Left ventricle myocardium inferior (tissue), 1 donor: ENCODE measurements around the gene TMEM202. TPM values are rescaled to one million over a fixed set of nuclear protein-coding genes. Genes with fewer than 3 reads are reported as not detected.
"Not testable (repeated sequence)": the region's sequence is repeated elsewhere in the genome, so short reads cannot be mapped to it uniquely, and the experiment has no call there.

Source experiments
- DNase-seq: peaks from one replicate; pipeline ENCODE4 v3.0.0-alpha.2; 2020
- H3K27ac ChIP-seq: fragments of 200-600 bp; replicated peaks from 2 replicates; pipeline ENCODE4 v1.8.0; 2021
- H3K27me3 ChIP-seq: fragments of 200-600 bp; 2 replicates; pipeline ENCODE4 v1.8.0; 2021; ENCODE audit warnings: low read depth
- H3K36me3 ChIP-seq: fragments of 200-600 bp; 2 replicates; pipeline ENCODE4 v1.8.0; 2021
- H3K4me1 ChIP-seq: fragments of 200-600 bp; 2 replicates; pipeline ENCODE4 v1.8.0; 2021
- H3K4me3 ChIP-seq: fragments of 200-600 bp; 2 replicates; pipeline ENCODE4 v1.8.0; 2021; ENCODE audit warnings: mild to moderate bottlenecking, moderate library complexity
- H3K9me3 ChIP-seq: fragments of 200-600 bp; replicated peaks from 2 replicates; pipeline ENCODE4 v1.8.0; 2021
- CTCF ChIP-seq: fragments of 200-600 bp; IDR thresholded peaks from 2 replicates; pipeline ENCODE4 v1.8.0; 2021; ENCODE audit warnings: antibody characterized with exemption, mild to moderate bottlenecking, borderline replicate concordance
- intact Hi-C: fragments of 100-400 bp; cut with micrococcal nuclease; formaldehyde crosslinking; loops from one replicate; pipeline ENCODE4 v1.11.0; 2022
- total RNA-seq: library from RNA; stranded (reverse); fragmentation: NEBNext Ultra II Directional; extraction: Animal tissue kit (Norgen Biotek cat#: 25700); gene quantifications from one replicate; pipeline ENCODE4 v1.2.1, GENCODE V29; 2021
- donor health status: DM: no; HTN: yes; CAD: no; lungs with severe emphysema.

The TMEM202 gene
- total RNA-seq, 1 donor from 2014 or later: not detected

GRCh38 chr15:72380743-72381142 lies 17.4 kb upstream of the TMEM202 start:
- no peak for DNase-seq
- Histone ChIP-seq H3K9me3 (no peaks in the 10 kb centered on the region), H3K4me1 (peaks cover 21% of the 10 kb centered on the region), H3K4me3 (no peak overlapping the region), H3K27me3 (peaks cover 17% of the 10 kb centered on the region), H3K36me3 (no peaks in the 10 kb centered on the region), H3K27ac (no peak overlapping the region)
- intact Hi-C loops: no loop called here
- no peak for TF ChIP-seq CTCF

GRCh38 chr15:72382146-72382545 lies 16.0 kb upstream of the TMEM202 start:
- Histone ChIP-seq H3K4me3 (no peak overlapping the region), H3K27ac (no peak overlapping the region), H3K9me3 (no peaks in the 10 kb centered on the region), H3K27me3 (peaks cover 26% of the 10 kb centered on the region), H3K36me3 (no peaks in the 10 kb centered on the region), H3K4me1 (peaks cover 9% of the 10 kb centered on the region)
- DNase-seq: no peak
- no peak for TF ChIP-seq CTCF
- intact Hi-C loops: no loop called here

GRCh38 chr15:72387741-72388140 lies 10.4 kb upstream of the TMEM202 start:
- Histone ChIP-seq H3K27ac (no peak overlapping the region), H3K4me3 (no peak overlapping the region), H3K9me3 (no peaks in the 10 kb centered on the region), H3K4me1 (no peaks in the 10 kb centered on the region), H3K36me3 (no peaks in the 10 kb centered on the region), H3K27me3 (peaks cover 30% of the 10 kb centered on the region)
- intact Hi-C loops: no loop called here
- no peak for TF ChIP-seq CTCF
- no peak for DNase-seq

- intact Hi-C loops: no loop called here
- no peaks in the 10 kb centered on the region for H3K9me3 ChIP-seq
Measured at GRCh38 chr15:72389231-72389630, 8.9 kb upstream of the TMEM202 start.

GRCh38 chr15:72396331-72396730 lies 1.8 kb upstream of the TMEM202 start:
- H3K27me3 ChIP-seq: peaks cover 11% of the 10 kb centered on the region
- H3K4me1 ChIP-seq, H3K4me3 ChIP-seq, intact Hi-C loops, H3K36me3 ChIP-seq, H3K9me3 ChIP-seq, H3K27ac ChIP-seq, DNase-seq: not testable (repeated sequence)

More at GRCh38 chr15:72389231-72389630, 8.9 kb upstream of the TMEM202 start:
- no peaks in the 10 kb centered on the region for H3K36me3 ChIP-seq
- H3K4me3 ChIP-seq: no peak overlapping the region
- no peaks in the 10 kb centered on the region for H3K4me1 ChIP-seq
- no peak for DNase-seq
- peaks cover 35% of the 10 kb centered on the region for H3K27me3 ChIP-seq
- TF ChIP-seq CTCF: no peak
- H3K27ac ChIP-seq: no peak overlapping the region

- no peak for DNase-seq
- Histone ChIP-seq H3K4me3 (no peak overlapping the region), H3K27ac (no peak overlapping the region), H3K27me3 (peaks cover 3% of the 10 kb centered on the region), H3K4me1 (peaks cover 6% of the 10 kb centered on the region), H3K9me3 (no peaks in the 10 kb centered on the region), H3K36me3 (no peaks in the 10 kb centered on the region)
- no peak for TF ChIP-seq CTCF
- intact Hi-C loops: no loop called here
Measured at GRCh38 chr15:72398648-72399047, 543 bp downstream of the TMEM202 start.
